ENCODE results near the gene COX6A1.
"Not testable (repeated sequence)": the region's sequence is repeated elsewhere in the genome, so short reads cannot be mapped to it uniquely, and the experiment has no call there.

COX6A1 gene

GRCh38 chr12:120428597-120429229, 9.2 kb upstream of the COX6A1 start:
- DNase-seq: no peak

GRCh38 chr12:120429368-120429767, 8.5 kb upstream of the COX6A1 start:
- no peak for DNase-seq

- DNase-seq: no peak
Observed at GRCh38 chr12:120432772-120433525, 5.0 kb upstream of the COX6A1 start.

- DNase-seq: no peak
Observed at GRCh38 chr12:120438495-120439198, 734 bp downstream of the COX6A1 start.

GRCh38 chr12:120439646-120440247, 1.8 kb downstream of the COX6A1 start:
- DNase-seq: peak; percentile 54

GRCh38 chr12:120444676-120445075, 6.8 kb downstream of the COX6A1 start:
- no peak for DNase-seq

GRCh38 chr12:120445911-120446843, 8.3 kb downstream of the COX6A1 start, which contains the start of the genes GATC and TRIAP1:
GATC (plus strand) TSS chr12:120446444; CDS start chr12:120446481, 37 bp downstream.
TRIAP1 (minus strand) TSS chr12:120446384; CDS start chr12:120446372, 12 bp downstream.
- peak; percentile 84 for DNase-seq

GRCh38 chr12:120446844-120447178, 8.9 kb downstream of the COX6A1 start:
- not testable (repeated sequence) for DNase-seq

GRCh38 chr12:120447992-120448391, 10.1 kb downstream of the COX6A1 start:
- no peak for DNase-seq

GRCh38 chr12:120452524-120452923, 14.6 kb downstream of the COX6A1 start:
- DNase-seq: not testable (repeated sequence)

- DNase-seq: no peak
Observed at GRCh38 chr12:120453060-120453750, 15.3 kb downstream of the COX6A1 start.

- no peak for DNase-seq
Observed at GRCh38 chr12:120453977-120454376, 16.1 kb downstream of the COX6A1 start.

- DNase-seq: no peak
Observed at GRCh38 chr12:120455302-120455701, 17.4 kb downstream of the COX6A1 start.

- no peak for DNase-seq
Observed at GRCh38 chr12:120457133-120457532, 19.2 kb downstream of the COX6A1 start.

GRCh38 chr12:120460157-120460556, 22.2 kb downstream of the COX6A1 start:
- no peak for DNase-seq

- DNase-seq: no peak
Observed at GRCh38 chr12:120462099-120462640, 24.3 kb downstream of the COX6A1 start.

GRCh38 chr12:120463712-120464111, 25.8 kb downstream of the COX6A1 start:
- no peak for DNase-seq

- no peak for DNase-seq
Observed at GRCh38 chr12:120465756-120466155, 27.8 kb downstream of the COX6A1 start.

- peak; percentile 31 for DNase-seq
Observed at GRCh38 chr12:120466560-120467315, 28.8 kb downstream of the COX6A1 start.

- DNase-seq: no peak
Observed at GRCh38 chr12:120467439-120467838, 29.5 kb downstream of the COX6A1 start.

Measured in activated CD4-positive, alpha-beta T cell treated with anti-CD3 and anti-CD28 coated beads for 1 hour (primary cell).